HL-60/S4 (cell line): ENCODE results near the gene HOXA3.

Source experiments
- in situ Hi-C: fragments of 300-500 bp; cut with MboI; formaldehyde crosslinking; loops from 2 replicates; pipeline ENCODE4 v1.14.3; 2022; ENCODE audit warnings: low sequenced_read_pairs

HOXA3 gene

GRCh38 chr7:27169658-27170425 is 17.5 kb upstream of the HOXA3 start:
- in situ Hi-C loops: loop anchor here (25.0 kb wide), 1 partner anchor 808 kb away; no protein-coding TSS in a partner anchor

GRCh38 chr7:27168265-27168947 is 16.0 kb upstream of the HOXA3 start:
- in situ Hi-C loops: loop anchor here (25.0 kb wide), 1 partner anchor 806 kb away; no protein-coding TSS in a partner anchor

GRCh38 chr7:27167916-27168264 is 15.5 kb upstream of the HOXA3 start:
- in situ Hi-C loops: loop anchor here (25.0 kb wide), 1 partner anchor 806 kb away; no protein-coding TSS in a partner anchor

GRCh38 chr7:27166531-27167505 is 14.4 kb upstream of the HOXA3 start:
- in situ Hi-C loops: loop anchor here (25.0 kb wide), 1 partner anchor 805 kb away; no protein-coding TSS in a partner anchor

- in situ Hi-C loops: loop anchor here (25.0 kb wide), 1 partner anchor 804 kb away; no protein-coding TSS in a partner anchor
Measured at GRCh38 chr7:27165996-27166530, 13.7 kb upstream of the HOXA3 start.

- in situ Hi-C loops: loop anchor here (25.0 kb wide), 1 partner anchor 803 kb away; no protein-coding TSS in a partner anchor
Measured at GRCh38 chr7:27165089-27165995, 13.0 kb upstream of the HOXA3 start, which contains the start of gene HOXA9. Gene HOXA9, minus strand, starts transcription at chr7:27165537. Its CDS starts 80 bp downstream, at chr7:27165457.

GRCh38 chr7:27164367-27165088 is 12.1 kb upstream of the HOXA3 start:
- in situ Hi-C loops: loop anchor here (25.0 kb wide), 1 partner anchor 802 kb away; no protein-coding TSS in a partner anchor

GRCh38 chr7:27164045-27164366 is 11.6 kb upstream of the HOXA3 start:
- in situ Hi-C loops: loop anchor here (25.0 kb wide), 1 partner anchor 802 kb away; no protein-coding TSS in a partner anchor

- in situ Hi-C loops: loop anchor here (25.0 kb wide), 1 partner anchor 801 kb away; no protein-coding TSS in a partner anchor
Measured at GRCh38 chr7:27163288-27164044, 11.1 kb upstream of the HOXA3 start.

- in situ Hi-C loops: loop anchor here (25.0 kb wide), 1 partner anchor 800 kb away; no protein-coding TSS in a partner anchor
Measured at GRCh38 chr7:27162561-27163287, 10.3 kb upstream of the HOXA3 start.

GRCh38 chr7:27161721-27162560 is 9.6 kb upstream of the HOXA3 start:
- in situ Hi-C loops: loop anchor here (25.0 kb wide), 1 partner anchor 800 kb away; no protein-coding TSS in a partner anchor

- in situ Hi-C loops: loop anchor here (25.0 kb wide), 1 partner anchor 799 kb away; no protein-coding TSS in a partner anchor
Measured at GRCh38 chr7:27161214-27161720, 8.9 kb upstream of the HOXA3 start.

GRCh38 chr7:27160546-27161213 is 8.3 kb upstream of the HOXA3 start:
- in situ Hi-C loops: loop anchor here (25.0 kb wide), 1 partner anchor 798 kb away; no protein-coding TSS in a partner anchor

- in situ Hi-C loops: loop anchor here (25.0 kb wide), 1 partner anchor 798 kb away; no protein-coding TSS in a partner anchor
Measured at GRCh38 chr7:27160145-27160545, 7.8 kb upstream of the HOXA3 start.
